H1 (cell line): ENCODE data around the gene FAM81B. TPM values are rescaled to one million over a fixed set of nuclear protein-coding genes. Genes with fewer than 3 reads are reported as not detected.

Experiments used
- HDAC6 ChIP-seq: IDR thresholded peaks from one replicate; pipeline ENCODE4 v1.7.1; 2012; ENCODE audit warnings: low read depth, mild to moderate bottlenecking, inconsistent platforms, low read length, moderate library complexity
- JUN ChIP-seq: IDR thresholded peaks from 2 replicates; pipeline ENCODE4 v1.6.1; 2011; ENCODE audit warnings: low read depth, mild to moderate bottlenecking, improper control_type of control experiment, low read length
- NANOG ChIP-seq: IDR thresholded peaks from 2 replicates; pipeline ENCODE4 v1.6.1; 2011; ENCODE audit warnings: low read length, low read depth, mild to moderate bottlenecking, inconsistent platforms; ENCODE audit not compliant: insufficient read depth, poor library complexity, severe bottlenecking
- SIN3A ChIP-seq, 2 experiments: IDR thresholded peaks in 1 of 2; conservative IDR thresholded peaks in 1 of 2; 2 replicates each; pipeline ENCODE4 v1.6.1; 2011 to 2012; ENCODE audit warnings: low read length in 2 of 2, improper control_type of control experiment in 1 of 2, low read depth in 1 of 2, mild to moderate bottlenecking in 1 of 2
- polyA plus RNA-seq, 7 experiments: library from polyadenylated mRNA; depleted of rRNA in 3 of 7; stranded (reverse) in 5 of 7; unstranded in 2 of 7; fragments of >200 nt in 5 of 7; fragments of 200-250 nt in 2 of 7; gene quantifications; 1 replicate in 5 of 7; 2 replicates in 1 of 7; 4 replicates in 1 of 7; pipeline versions ENCODE4 v1.2.1 to v1.2.3, GENCODE V29; 2011 to 2013; ENCODE audit warnings: missing spikeins in 2 of 7, mixed read lengths in 2 of 7
- total RNA-seq: library from RNA; stranded (reverse); fragmentation: NEBNext Ultra II Directional; extraction: Animal tissue kit (Norgen Biotek cat#: 25700); gene quantifications from 2 replicates; pipeline ENCODE4 v1.2.1, GENCODE V29; 2021

Gene FAM81B
- total and polyA plus RNA-seq, 2 of the 8 experiments (the other 6 are each of a cell fraction or from before 2014, with no cell fraction given), result not detected

DNA sequence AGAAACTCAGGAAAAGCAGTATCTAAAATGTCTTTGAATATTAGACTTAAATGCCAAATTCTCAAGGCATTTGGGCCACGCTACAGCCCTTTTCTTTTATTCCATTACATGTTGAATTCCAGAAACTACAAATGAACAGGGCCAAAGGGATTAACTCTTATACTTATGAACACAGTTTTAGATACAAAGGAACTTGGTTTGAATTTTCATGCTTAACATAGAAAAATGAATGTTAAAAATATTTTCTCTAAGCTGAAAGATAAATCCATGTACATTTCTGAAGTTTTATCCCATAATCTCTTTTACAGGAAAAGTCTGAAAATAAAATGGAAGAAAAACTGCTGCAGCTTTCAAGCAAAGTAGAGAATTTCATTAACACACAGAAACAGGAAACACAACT lies 56.8 kb downstream of the FAM81B start (continued):
- TF ChIP-seq SIN3A (conservative IDR thresholded peaks at IDR 0.05 in 1 of 2, IDR thresholded peaks at IDR 0.05 in 1 of 2; ENCODE audit: low read depth in 1 of 2, low read length in 2 of 2), result no peak
- no peak for TF ChIP-seq NANOG
- no peak for TF ChIP-seq HDAC6
- no peak for TF ChIP-seq JUN
